ENCODE measurements around the gene SH3PXD2A.
"Not testable (repeated sequence)": the region's sequence is repeated elsewhere in the genome, so short reads cannot be mapped to it uniquely, and the experiment has no call there.

The SH3PXD2A gene

GRCh38 chr10:103849212-103849877, 6.0 kb downstream of the SH3PXD2A start:
- no peaks in the 10 kb centered on the region for H3K36me3 ChIP-seq
- H3K9me3 ChIP-seq = no peaks in the 10 kb centered on the region
- H3K27ac ChIP-seq = peak overlapping the region; percentile 32 to 33
- H3K4me1 ChIP-seq = peaks cover 0 to 43% (median 29%) of the 10 kb centered on the region in 4 donors
- no peak overlapping the region for H3K4me3 ChIP-seq
- intact Hi-C loops (cut with DNase I; ENCODE audit: low total_unique reads) = no loop called here
- no peaks in the 10 kb centered on the region for H3K27me3 ChIP-seq
- TF ChIP-seq, protein P1, sequence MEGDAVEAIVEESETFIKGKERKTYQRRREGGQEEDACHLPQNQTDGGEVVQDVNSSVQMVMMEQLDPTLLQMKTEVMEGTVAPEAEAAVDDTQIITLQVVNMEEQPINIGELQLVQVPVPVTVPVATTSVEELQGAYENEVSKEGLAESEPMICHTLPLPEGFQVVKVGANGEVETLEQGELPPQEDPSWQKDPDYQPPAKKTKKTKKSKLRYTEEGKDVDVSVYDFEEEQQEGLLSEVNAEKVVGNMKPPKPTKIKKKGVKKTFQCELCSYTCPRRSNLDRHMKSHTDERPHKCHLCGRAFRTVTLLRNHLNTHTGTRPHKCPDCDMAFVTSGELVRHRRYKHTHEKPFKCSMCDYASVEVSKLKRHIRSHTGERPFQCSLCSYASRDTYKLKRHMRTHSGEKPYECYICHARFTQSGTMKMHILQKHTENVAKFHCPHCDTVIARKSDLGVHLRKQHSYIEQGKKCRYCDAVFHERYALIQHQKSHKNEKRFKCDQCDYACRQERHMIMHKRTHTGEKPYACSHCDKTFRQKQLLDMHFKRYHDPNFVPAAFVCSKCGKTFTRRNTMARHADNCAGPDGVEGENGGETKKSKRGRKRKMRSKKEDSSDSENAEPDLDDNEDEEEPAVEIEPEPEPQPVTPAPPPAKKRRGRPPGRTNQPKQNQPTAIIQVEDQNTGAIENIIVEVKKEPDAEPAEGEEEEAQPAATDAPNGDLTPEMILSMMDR (IDR thresholded peaks at IDR 0.05) = no peak
- DNase-seq = no peak

- no peak for DNase-seq
- intact Hi-C loops (cut with DNase I; ENCODE audit: low total_unique reads) = no loop called here
- Histone ChIP-seq H3K27ac (no peak overlapping the region), H3K4me1 (peaks cover 0 to 44% (median 34%) of the 10 kb centered on the region in 4 donors), H3K4me3 (no peak overlapping the region), H3K9me3 (no peaks in the 10 kb centered on the region), H3K36me3 (no peaks in the 10 kb centered on the region), H3K27me3 (no peaks in the 10 kb centered on the region)
- TF ChIP-seq, protein P1 (IDR thresholded peaks at IDR 0.05) = no peak
Measured at GRCh38 chr10:103847909-103848468, 7.4 kb downstream of the SH3PXD2A start.

- no peak overlapping the region for H3K4me3 ChIP-seq
- H3K4me1 ChIP-seq = peaks cover 0 to 47% (median 32%) of the 10 kb centered on the region in 4 donors
- no peaks in the 10 kb centered on the region for H3K36me3 ChIP-seq
- TF ChIP-seq, protein P1 (IDR thresholded peaks at IDR 0.05) = no peak
- peak in 1 of 2 donors; percentile 41 for DNase-seq
- H3K27me3 ChIP-seq = no peaks in the 10 kb centered on the region
- intact Hi-C loops (cut with DNase I; ENCODE audit: low total_unique reads) = no loop called here
- H3K27ac ChIP-seq = no peak overlapping the region
- H3K9me3 ChIP-seq = no peaks in the 10 kb centered on the region
Measured at GRCh38 chr10:103847346-103847745, 8.0 kb downstream of the SH3PXD2A start.

- Histone ChIP-seq H3K4me3 (no peak overlapping the region), H3K4me1 (peaks cover 0 to 41% (median 28%) of the 10 kb centered on the region in 4 donors), H3K27ac (no peak overlapping the region), H3K9me3 (no peaks in the 10 kb centered on the region), H3K36me3 (no peaks in the 10 kb centered on the region), H3K27me3 (no peaks in the 10 kb centered on the region)
- peak in 1 of 2 donors; percentile 57 for DNase-seq
- TF ChIP-seq, protein P1 (IDR thresholded peaks at IDR 0.05) = no peak
- intact Hi-C loops (cut with DNase I; ENCODE audit: low total_unique reads) = no loop called here
Measured at GRCh38 chr10:103845972-103846371, 9.4 kb downstream of the SH3PXD2A start.

- H3K27me3 ChIP-seq; DNase-seq; H3K27ac ChIP-seq; H3K4me3 ChIP-seq; H3K36me3 ChIP-seq; H3K9me3 ChIP-seq; intact Hi-C loops (cut with DNase I; ENCODE audit: low total_unique reads): not testable (repeated sequence)
- peaks cover 0 to 41% (median 24%) of the 10 kb centered on the region in 4 donors for H3K4me1 ChIP-seq
Measured at GRCh38 chr10:103845346-103845745, 10.0 kb downstream of the SH3PXD2A start.

- no peaks in the 10 kb centered on the region for H3K36me3 ChIP-seq
- no peaks in the 10 kb centered on the region for H3K27me3 ChIP-seq
- intact Hi-C loops (cut with DNase I; ENCODE audit: low total_unique reads) = no loop called here
- H3K4me3 ChIP-seq = no peak overlapping the region
- peak overlapping the region; percentile 71 to 81 for H3K27ac ChIP-seq
- H3K4me1 ChIP-seq = peaks cover 0 to 42% (median 30%) of the 10 kb centered on the region in 4 donors
- TF ChIP-seq, protein P1 (IDR thresholded peaks at IDR 0.05) = no peak
- DNase-seq = peak; percentile 55 to 87
- H3K9me3 ChIP-seq = no peaks in the 10 kb centered on the region
Measured at GRCh38 chr10:103843854-103844570, 11.4 kb downstream of the SH3PXD2A start.

All from tibial artery (tissue), 4 donors.